HT1080 (cell line): ENCODE results near the gene ALG12. TPM values are rescaled to one million over a fixed set of nuclear protein-coding genes. Genes with fewer than 3 reads are reported as not detected.

ENCODE experiments used
- small RNA-seq: library from RNA; depleted of rRNA; stranded (forward); fragments of <200 nt; gene quantifications from one replicate; pipeline ENCODE3, GENCODE V24; 2014
- total RNA-seq: library from RNA; depleted of rRNA; stranded (reverse); fragments of >200 nt; shearing (Covaris generic); gene quantifications from 2 replicates; pipeline ENCODE4 v1.2.3, GENCODE V29; 2014; rRNA removed

The ALG12 gene
- total RNA-seq, 1 experiment from 2014 or later, result 21.7 TPM

Small RNA genes lying within 50 kb of the gene (small RNA-seq; reads per million reads assigned to genes)
- gene MIR6821, result not detected

Other genes starting within 250 kb of the ALG12 start
- 11.6 and 14.4 TPM in 2 replicates for gene BRD1, start 90.6 kb downstream of the ALG12 start, total RNA-seq
- 11.9 and 15.1 TPM in 2 replicates for gene ZBED4, start 64.6 kb downstream of the ALG12 start, total RNA-seq
- gene CRELD2, start 196 bp upstream of the ALG12 start, total RNA-seq, result 38.7 and 53.1 TPM in 2 replicates
- gene PIM3, start 42.3 kb upstream of the ALG12 start, total RNA-seq, result 56.8 and 58.1 TPM in 2 replicates
- not detected in 2 replicates for gene IL17REL, start 94.3 kb upstream of the ALG12 start, total RNA-seq
- not detected in 2 replicates for gene TTLL8, start 139.9 kb upstream of the ALG12 start, total RNA-seq
- 0.10 TPM in 1 of 2 replicates, not detected in the other for gene MLC1, start 167.0 kb upstream of the ALG12 start, total RNA-seq
- gene MOV10L1, start 171.6 kb upstream of the ALG12 start, total RNA-seq, result not detected in 2 replicates